Stimulated activated CD4-positive, alpha-beta T cell treated with anti-CD3 and anti-CD28 coated beads, Interleukin-4, amount 100 ng/mL, for 48 hours (primary cell): ENCODE data around the gene DNAJC13.

Experiments
- DNase-seq, 2 donors: peaks; one replicate each; pipeline ENCODE4 v3.0.0-alpha.2; 2020; ENCODE audit warnings: low read depth in 2 of 2

The DNAJC13 gene

GRCh38 chr3:132405188-132405587 is 12.1 kb upstream of the DNAJC13 start:
- DNase-seq: no peak

GRCh38 chr3:132405609-132406299 is 11.5 kb upstream of the DNAJC13 start:
- no peak for DNase-seq

GRCh38 chr3:132406587-132406986 is 10.7 kb upstream of the DNAJC13 start:
- DNase-seq: no peak

GRCh38 chr3:132407025-132407424 is 10.3 kb upstream of the DNAJC13 start:
- DNase-seq: no peak

GRCh38 chr3:132414841-132415240 is 2.5 kb upstream of the DNAJC13 start:
- no peak for DNase-seq

GRCh38 chr3:132416161-132416560 is 1.1 kb upstream of the DNAJC13 start:
- no peak for DNase-seq

GRCh38 chr3:132417695-132418411 is 551 bp downstream of the DNAJC13 start:
- peak; percentile 22 to 32 for DNase-seq

GRCh38 chr3:132418916-132419315 is 1.6 kb downstream of the DNAJC13 start:
- DNase-seq: no peak

- no peak for DNase-seq
These were observed 4.5 kb downstream of the DNAJC13 start for GRCh38 chr3:132421832-132422231.

- DNase-seq: no peak
These were observed 5.2 kb downstream of the DNAJC13 start for GRCh38 chr3:132422531-132422930.

- DNase-seq: no peak
These were observed 15.3 kb downstream of the DNAJC13 start for GRCh38 chr3:132432639-132433038.

GRCh38 chr3:132433121-132433520 is 15.8 kb downstream of the DNAJC13 start:
- DNase-seq: no peak

- DNase-seq: no peak
These were observed 18.1 kb downstream of the DNAJC13 start for GRCh38 chr3:132435224-132435910.

GRCh38 chr3:132435911-132436425 is 18.7 kb downstream of the DNAJC13 start:
- no peak for DNase-seq

- no peak for DNase-seq
These were observed 26.1 kb downstream of the DNAJC13 start for GRCh38 chr3:132443421-132443820.

GRCh38 chr3:132444383-132444782 is 27.1 kb downstream of the DNAJC13 start:
- no peak for DNase-seq

- DNase-seq: no peak
These were observed 28.5 kb downstream of the DNAJC13 start for GRCh38 chr3:132445817-132446216.

- no peak for DNase-seq
These were observed 31.1 kb downstream of the DNAJC13 start for GRCh38 chr3:132448216-132448961.

- DNase-seq: no peak
These were observed 38.8 kb downstream of the DNAJC13 start for GRCh38 chr3:132456136-132456535.

GRCh38 chr3:132456571-132456970 is 39.3 kb downstream of the DNAJC13 start:
- DNase-seq: no peak

- DNase-seq: no peak
These were observed 40.0 kb downstream of the DNAJC13 start for GRCh38 chr3:132457286-132457685.

- no peak for DNase-seq
These were observed 42.2 kb downstream of the DNAJC13 start for GRCh38 chr3:132459551-132459950.
